Measurements from ENCODE around the gene KIAA0319L. TPM values are rescaled to one million over a fixed set of nuclear protein-coding genes. Genes with fewer than 3 reads are reported as not detected.
A peak's percentile ranks its signal among the peaks of the same experiment; 100 is the strongest.

The KIAA0319L gene
- total and polyA plus RNA-seq, 11 donors: 21.0 to 108 (median 76.6) TPM

DNA sequence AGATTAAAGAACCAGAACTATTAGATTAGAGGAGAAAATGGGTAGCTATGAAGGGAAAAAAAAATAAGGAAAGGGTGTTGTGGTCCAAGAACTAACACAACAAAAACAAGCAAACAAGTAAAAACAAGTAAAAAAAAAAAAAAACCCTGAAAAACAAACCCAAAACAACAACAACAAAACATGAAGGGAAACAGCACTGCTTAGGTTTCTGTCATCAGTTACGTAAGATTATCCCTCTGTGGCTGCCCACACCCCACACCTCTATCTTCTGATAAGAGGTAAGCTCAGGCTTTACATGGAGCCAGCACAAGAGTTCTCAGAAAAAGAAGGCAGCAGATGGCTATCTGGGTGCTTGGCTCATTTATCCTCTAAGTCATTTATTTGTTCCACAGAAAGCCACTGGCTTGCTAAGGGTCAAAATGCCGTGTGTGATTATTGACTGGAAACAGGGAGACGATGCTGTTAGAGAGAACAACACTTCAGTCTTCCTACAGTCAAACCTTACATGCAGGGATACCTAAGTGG lies 57.5 kb downstream of the KIAA0319L start:
- DNase-seq (no peak), ATAC-seq (peak in 3 of 4 donors; percentile 41 to 51 (median 49))
- 31 to 55% (median 40%) methylated on average over 3 of the region's 3 CpGs for WGBS, 4 donors
- intact Hi-C loops (cut with DNase I): loop anchor here in 1 of 10 donors (5.0 kb wide), 1 partner anchor 43 kb away; no protein-coding TSS in a partner anchor
- Histone ChIP-seq H3K9me3 (no peaks in the 10 kb centered on the region), H3K4me3 (no peak overlapping the region), H3K27ac (peak overlapping the region in 1 of 12 donors; percentile 15), H3K27me3 (no peaks in the 10 kb centered on the region), H3K36me3 (peaks cover 0 to 7% (median 0%) of the 10 kb centered on the region in 9 donors), H3K4me1 (peaks cover 0 to 24% (median 9%) of the 10 kb centered on the region in 12 donors)
- TF ChIP-seq, protein P1, sequence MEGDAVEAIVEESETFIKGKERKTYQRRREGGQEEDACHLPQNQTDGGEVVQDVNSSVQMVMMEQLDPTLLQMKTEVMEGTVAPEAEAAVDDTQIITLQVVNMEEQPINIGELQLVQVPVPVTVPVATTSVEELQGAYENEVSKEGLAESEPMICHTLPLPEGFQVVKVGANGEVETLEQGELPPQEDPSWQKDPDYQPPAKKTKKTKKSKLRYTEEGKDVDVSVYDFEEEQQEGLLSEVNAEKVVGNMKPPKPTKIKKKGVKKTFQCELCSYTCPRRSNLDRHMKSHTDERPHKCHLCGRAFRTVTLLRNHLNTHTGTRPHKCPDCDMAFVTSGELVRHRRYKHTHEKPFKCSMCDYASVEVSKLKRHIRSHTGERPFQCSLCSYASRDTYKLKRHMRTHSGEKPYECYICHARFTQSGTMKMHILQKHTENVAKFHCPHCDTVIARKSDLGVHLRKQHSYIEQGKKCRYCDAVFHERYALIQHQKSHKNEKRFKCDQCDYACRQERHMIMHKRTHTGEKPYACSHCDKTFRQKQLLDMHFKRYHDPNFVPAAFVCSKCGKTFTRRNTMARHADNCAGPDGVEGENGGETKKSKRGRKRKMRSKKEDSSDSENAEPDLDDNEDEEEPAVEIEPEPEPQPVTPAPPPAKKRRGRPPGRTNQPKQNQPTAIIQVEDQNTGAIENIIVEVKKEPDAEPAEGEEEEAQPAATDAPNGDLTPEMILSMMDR (IDR thresholded peaks at IDR 0.05): no peak
- TF ChIP-seq POLR2A (IDR thresholded peaks at IDR 0.05): no peak

DNA sequence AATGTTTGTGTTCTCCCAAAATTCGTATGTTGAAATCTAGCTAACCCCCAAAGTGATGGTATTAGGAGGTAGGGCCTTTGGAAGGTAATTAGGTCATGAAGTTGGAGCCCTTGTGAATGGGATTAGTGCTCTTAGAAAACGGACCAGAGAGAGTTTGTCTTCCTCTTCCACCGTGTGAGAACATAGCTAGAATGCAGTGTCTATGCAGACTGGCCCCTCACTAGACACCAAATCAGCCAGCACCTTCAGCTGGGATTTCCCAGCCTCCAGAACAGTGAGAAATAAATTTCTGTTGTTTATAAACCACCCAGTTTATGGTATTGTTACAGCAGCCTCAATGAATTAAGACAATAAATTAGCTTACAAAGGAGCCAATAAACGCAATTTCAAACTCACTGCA lies 58.0 kb downstream of the KIAA0319L start:
- peaks cover 0 to 7% (median 0%) of the 10 kb centered on the region in 9 donors for H3K36me3 ChIP-seq
- H3K4me3 ChIP-seq: no peak overlapping the region
- no peaks in the 10 kb centered on the region for H3K9me3 ChIP-seq
- intact Hi-C loops (cut with DNase I): no loop called here
- DNase-seq (no peak), ATAC-seq (no peak)
- peaks cover 0 to 24% (median 9%) of the 10 kb centered on the region in 12 donors for H3K4me1 ChIP-seq
- 74 to 81% (median 76%) methylated on average over 4 of the region's 4 CpGs for WGBS, 4 donors
- peak overlapping the region in 1 of 12 donors; percentile 15 for H3K27ac ChIP-seq
- no peak for TF ChIP-seq POLR2A (IDR thresholded peaks at IDR 0.05)
- TF ChIP-seq, protein P1 (IDR thresholded peaks at IDR 0.05): no peak
- no peaks in the 10 kb centered on the region for H3K27me3 ChIP-seq

DNA sequence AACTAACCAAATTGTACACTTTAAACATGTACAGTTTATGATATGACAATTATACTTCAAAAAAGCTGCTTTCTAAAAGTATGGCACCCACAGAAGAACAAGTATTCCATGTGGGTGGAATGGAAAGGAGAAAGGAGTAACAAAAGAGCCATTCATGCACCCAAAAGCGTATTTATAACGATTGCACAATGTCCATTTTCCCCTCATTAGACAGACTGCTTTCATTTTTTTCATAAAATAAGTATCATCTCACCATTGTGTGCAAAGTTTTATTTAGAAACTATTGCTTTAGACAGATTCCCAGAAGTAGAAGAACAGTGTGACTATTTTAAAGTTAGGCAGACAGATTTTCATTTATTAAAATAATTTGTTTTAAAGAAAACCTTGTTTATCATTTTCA lies 59.6 kb downstream of the KIAA0319L start:
- no peak for DNase-seq
- ATAC-seq: no peak
- peaks cover 0 to 5% (median 0%) of the 10 kb centered on the region in 12 donors for H3K9me3 ChIP-seq
- intact Hi-C loops (cut with DNase I): no loop called here
- TF ChIP-seq, protein P1 (IDR thresholded peaks at IDR 0.05): no peak
- TF ChIP-seq POLR2A (IDR thresholded peaks at IDR 0.05): no peak
- H3K27me3 ChIP-seq: no peaks in the 10 kb centered on the region
- H3K36me3 ChIP-seq: peaks cover 0 to 12% (median 0%) of the 10 kb centered on the region in 9 donors
- H3K27ac ChIP-seq: no peak overlapping the region
- 81 to 88% (median 84%) methylated on average over 2 of the region's 2 CpGs for whole genome bisulfite sequencing, 4 donors
- H3K4me1 ChIP-seq: peaks cover 0 to 24% (median 9%) of the 10 kb centered on the region in 12 donors
- H3K4me3 ChIP-seq: no peak overlapping the region

DNA sequence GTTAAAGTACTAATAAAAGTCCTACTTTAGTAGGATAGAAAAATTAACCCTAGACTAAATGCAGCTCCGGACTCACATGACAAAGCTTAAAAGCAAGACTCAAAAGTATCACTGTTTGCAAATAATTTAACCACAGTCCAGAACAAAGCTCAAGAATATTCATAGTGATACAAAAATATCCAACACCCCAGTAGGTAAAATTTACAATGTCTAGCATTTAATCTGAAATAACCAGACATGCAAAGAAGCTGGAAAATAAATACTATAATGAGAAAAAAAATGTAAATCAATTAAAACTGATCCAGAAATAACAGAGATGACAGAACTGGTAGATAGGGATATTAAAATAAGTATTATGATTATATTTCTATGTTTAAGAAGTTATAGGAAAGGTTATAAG lies 67.0 kb downstream of the KIAA0319L start:
- peaks cover 0 to 22% (median 9%) of the 10 kb centered on the region in 12 donors for H3K4me1 ChIP-seq
- 99 to 100% (median 100%) methylated on average over 1 of the region's 1 CpG for WGBS, 4 donors

More for the DNA sequence above, 67.0 kb downstream of the KIAA0319L start:
- TF ChIP-seq, protein P1 (IDR thresholded peaks at IDR 0.05): no peak
- no peak for TF ChIP-seq POLR2A (IDR thresholded peaks at IDR 0.05)
- Histone ChIP-seq H3K27me3 (no peaks in the 10 kb centered on the region), H3K4me3 (no peak overlapping the region), H3K36me3 (peaks cover 0 to 10% (median 0%) of the 10 kb centered on the region in 9 donors), H3K9me3 (peaks cover 0 to 13% (median 0%) of the 10 kb centered on the region in 12 donors), H3K27ac (no peak overlapping the region)
- DNase-seq (no peak), ATAC-seq (no peak)
- intact Hi-C loops (cut with DNase I): no loop called here
